Common myeloid progenitor, CD34-positive (primary cell): ENCODE measurements around the gene SCAPER.
"Not testable (repeated sequence)": the region's sequence is repeated elsewhere in the genome, so short reads cannot be mapped to it uniquely, and the experiment has no call there.

Source experiments
- CTCF ChIA-PET: fragments of 350-600 bp; sonication (Branson Sonifier 250); formaldehyde crosslinking; loops from one replicate; lab custom pipeline; 2021; ENCODE audit warnings: antibody characterized with exemption; lab: Charles Lee
- POLR2A ChIA-PET: fragments of 350-600 bp; sonication (Branson Sonifier 250); formaldehyde crosslinking; loops from one replicate; lab custom pipeline; 2021; ENCODE audit warnings: antibody characterized with exemption; lab: Charles Lee
- DNase-seq, 3 donors: peaks; one replicate each; pipeline versions ENCODE4 v3.0.0 to v3.0.0-alpha.2; 2013
- H3K27ac ChIP-seq, 2 experiments: 1 replicate in 1 of 2; 2 replicates in 1 of 2; pipeline ENCODE4 v1.7.0; 2013; ENCODE audit warnings: inconsistent platforms in 2 of 2, low read length in 2 of 2, mild to moderate bottlenecking in 2 of 2, low read depth in 1 of 2, moderate library complexity in 1 of 2; ENCODE audit not compliant: severe bottlenecking in 2 of 2, insufficient read depth in 1 of 2, poor library complexity in 1 of 2
- H3K27me3 ChIP-seq, 5 experiments: replicated peaks in 2 of 5; 1 replicate in 3 of 5; 2 replicates in 2 of 5; pipeline versions ENCODE4 v1.6.1 to v1.7.0; 2013; ENCODE audit warnings: low read length in 4 of 5, mild to moderate bottlenecking in 2 of 5, moderate library complexity in 2 of 5, inconsistent platforms in 1 of 5; ENCODE audit not compliant: insufficient read depth in 5 of 5, control insufficient read depth in 4 of 5
- H3K36me3 ChIP-seq, 4 experiments: 1 replicate in 2 of 4; 2 replicates in 2 of 4; pipeline versions ENCODE4 v1.6.1 to v1.7.0; 2013; ENCODE audit warnings: low read length in 3 of 4, control low read depth in 1 of 4, mild to moderate bottlenecking in 1 of 4; ENCODE audit not compliant: control insufficient read depth in 4 of 4, insufficient read depth in 4 of 4
- H3K4me1 ChIP-seq, 4 experiments: 1 replicate in 3 of 4; 2 replicates in 1 of 4; pipeline versions ENCODE4 v1.6.1 to v1.7.1; 2013; ENCODE audit warnings: low read length in 3 of 4, mild to moderate bottlenecking in 3 of 4, control low read depth in 1 of 4, inconsistent platforms in 1 of 4, moderate library complexity in 1 of 4; ENCODE audit not compliant: control insufficient read depth in 4 of 4, insufficient read depth in 4 of 4; ENCODE audit errors: control extremely low read depth in 1 of 4
- H3K4me3 ChIP-seq, 7 experiments: 1 replicate in 4 of 7; 2 replicates in 3 of 7; pipeline versions ENCODE4 v1.5.1 to v1.7.0; 2013; ENCODE audit warnings: mild to moderate bottlenecking in 7 of 7, low read length in 6 of 7, moderate library complexity in 6 of 7, inconsistent platforms in 2 of 7, low read depth in 2 of 7, control low read depth in 1 of 7; ENCODE audit not compliant: insufficient read depth in 4 of 7, control insufficient read depth in 1 of 7; ENCODE audit errors: extremely low read depth in 1 of 7
- H3K9me3 ChIP-seq, 5 experiments: 1 replicate in 4 of 5; 2 replicates in 1 of 5; pipeline versions ENCODE4 v1.6.1 to v1.7.1; 2013; ENCODE audit warnings: low read length in 4 of 5, mild to moderate bottlenecking in 2 of 5, inconsistent platforms in 1 of 5, low read depth in 1 of 5, moderate library complexity in 1 of 5; ENCODE audit not compliant: control insufficient read depth in 4 of 5, insufficient read depth in 2 of 5; ENCODE audit errors: control extremely low read depth in 1 of 5
- WGBS: methylation state at CpG from one replicate; pipeline ENCODE4 v1.1.5; 2013; ENCODE audit not compliant: insufficient coverage; 5-methylcytosine and 5-hydroxymethylcytosine counted together

The SCAPER gene

DNA sequence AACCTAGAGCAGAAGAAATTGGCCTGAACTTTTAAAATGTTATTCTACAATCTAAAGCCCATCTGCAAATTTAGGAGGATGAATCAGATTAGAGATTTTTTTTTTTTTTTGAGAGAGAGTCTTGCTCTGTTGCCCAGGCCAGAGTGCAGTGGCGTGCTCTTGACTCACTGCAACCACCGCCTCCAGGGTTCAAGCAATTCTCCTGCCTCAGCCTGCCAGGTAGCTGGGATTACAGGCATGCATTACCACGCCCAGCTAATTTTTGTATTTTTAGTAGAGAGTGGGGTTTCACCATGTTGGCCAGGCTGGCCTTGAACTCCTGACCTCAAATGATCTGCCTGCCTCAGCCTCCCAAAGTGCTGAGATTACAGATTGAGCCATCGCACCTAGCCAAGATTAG lies 607.2 kb downstream of the SCAPER start:
- H3K27ac ChIP-seq, H3K4me3 ChIP-seq, H3K36me3 ChIP-seq, DNase-seq, H3K9me3 ChIP-seq, H3K27me3 ChIP-seq: not testable (repeated sequence)
- H3K4me1 ChIP-seq: peaks cover 2 to 26% (median 8%) of the 10 kb centered on the region in 4 experiments
- WGBS: no CpG with 5 or more reads among the region's 4 CpGs
- POLR2A ChIA-PET: interaction anchor here (0.6 kb wide), 2 partner anchors 212 to 629 kb away, joined by 3 read pairs; no protein-coding TSS in a partner anchor
- CTCF ChIA-PET: interaction anchor here (1.2 to 1.9 kb wide), 2 partner anchors 9 to 12 kb away, joined by 3 to 5 read pairs; no protein-coding TSS in a partner anchor
